ENCODE data around the gene PLCD4.
A peak's percentile ranks its signal among the peaks of the same experiment; 100 is the strongest.

The PLCD4 gene

DNA sequence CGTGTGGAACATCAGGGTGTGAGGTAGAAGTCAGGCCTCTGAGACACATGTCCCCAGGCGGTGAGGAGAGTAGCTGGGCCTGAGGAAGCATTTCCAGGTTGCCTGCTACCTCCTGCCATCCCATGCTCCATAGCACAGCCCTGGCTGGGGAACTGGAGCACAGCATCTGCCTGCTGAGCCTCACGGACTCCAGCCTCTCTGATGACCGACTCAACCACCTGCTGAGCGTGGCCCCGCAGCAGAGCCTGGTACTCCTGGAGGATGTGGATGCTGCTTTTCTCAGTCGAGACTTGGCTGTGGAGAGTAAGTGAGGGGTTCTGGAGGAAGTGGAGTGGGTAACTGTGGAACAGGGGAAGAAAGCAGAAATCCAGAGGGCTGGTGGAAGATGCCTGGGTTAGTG lies 54.7 kb downstream of the PLCD4 start:
- DNase-seq: no peak

DNA sequence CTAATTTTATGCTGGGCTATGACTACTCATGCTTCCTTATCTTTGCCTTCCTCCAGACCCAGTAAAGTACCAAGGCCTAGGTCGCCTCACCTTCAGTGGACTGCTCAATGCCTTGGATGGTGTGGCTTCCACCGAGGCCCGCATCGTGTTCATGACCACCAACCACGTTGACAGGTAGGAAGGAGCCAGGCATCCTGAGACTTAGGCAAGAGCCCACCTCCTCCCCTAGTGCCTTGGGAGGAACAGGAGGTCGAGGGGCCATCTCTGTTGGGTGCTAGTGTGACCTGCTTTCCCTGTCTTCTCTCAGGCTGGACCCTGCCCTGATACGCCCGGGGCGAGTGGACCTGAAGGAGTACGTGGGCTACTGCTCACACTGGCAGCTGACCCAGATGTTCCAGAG lies 55.1 kb downstream of the PLCD4 start:
- no peak for DNase-seq

DNA sequence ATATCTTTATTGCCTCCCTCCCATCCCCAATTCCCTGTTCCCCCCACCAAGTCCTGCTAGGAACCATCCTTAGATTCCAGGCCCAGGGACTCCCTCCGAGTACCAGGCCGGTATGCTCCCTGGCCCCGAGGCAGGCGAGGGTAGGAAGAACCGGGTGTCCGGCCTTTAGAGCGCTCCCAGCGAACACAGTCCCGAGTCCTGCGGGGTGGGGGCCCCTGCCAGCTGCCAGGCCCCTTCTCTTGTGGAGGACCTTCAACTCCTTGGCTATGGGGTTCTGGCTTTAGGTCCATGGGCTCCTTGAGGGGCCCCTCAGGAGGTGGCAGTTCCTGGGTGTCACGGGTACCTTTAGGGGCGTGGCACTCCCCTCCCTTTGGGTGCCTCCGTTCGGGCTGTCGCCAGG lies 56.2 kb downstream of the PLCD4 start:
- DNase-seq: no peak

DNA sequence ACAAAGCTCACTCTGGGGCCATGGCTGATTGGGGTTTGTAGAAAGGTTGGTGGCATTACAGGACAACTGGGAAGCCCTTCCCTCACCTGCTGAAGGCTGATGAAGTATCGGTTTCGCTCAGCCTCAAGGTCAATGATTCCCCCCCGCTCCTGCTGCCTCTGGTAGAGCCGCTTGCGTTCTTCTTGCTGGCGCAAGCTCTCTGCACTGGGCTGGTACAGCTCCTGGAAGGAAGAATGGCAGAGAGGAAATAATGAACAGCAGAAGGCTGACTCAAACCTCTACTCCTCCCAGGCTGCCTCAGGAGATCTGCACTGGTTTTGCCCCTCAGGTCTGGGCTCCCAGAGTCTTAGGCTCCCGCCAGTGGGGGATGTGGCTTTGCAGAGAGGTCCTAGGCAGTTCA lies 57.0 kb downstream of the PLCD4 start:
- no peak for DNase-seq

DNA sequence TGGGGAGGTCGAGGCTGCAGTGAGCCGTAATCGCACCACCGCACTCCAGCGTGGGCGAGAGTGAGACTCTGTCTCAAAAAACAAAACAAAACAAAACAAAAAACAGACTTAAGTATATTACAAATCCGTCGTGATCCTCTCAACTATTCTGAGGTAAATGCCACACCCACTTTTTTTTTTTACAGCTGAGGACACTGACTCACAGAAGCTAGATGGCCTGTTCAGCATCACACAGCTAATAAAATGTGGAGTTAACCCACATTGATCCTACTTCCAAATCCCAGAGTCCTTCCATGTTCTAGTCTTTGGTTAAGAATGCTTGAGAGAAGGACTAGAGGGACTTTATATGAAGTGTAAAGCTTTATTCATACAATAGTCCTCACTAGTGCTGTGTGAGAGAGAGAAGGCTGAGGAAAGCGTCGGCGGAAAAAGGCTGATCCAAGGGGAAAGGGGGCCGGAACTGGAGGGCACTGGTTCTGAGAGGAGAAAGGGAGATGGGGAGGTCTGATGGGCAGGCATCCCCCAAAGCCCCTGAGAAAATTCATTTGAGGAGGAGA lies 63.5 kb downstream of the PLCD4 start:
- DNase-seq: no peak

DNA sequence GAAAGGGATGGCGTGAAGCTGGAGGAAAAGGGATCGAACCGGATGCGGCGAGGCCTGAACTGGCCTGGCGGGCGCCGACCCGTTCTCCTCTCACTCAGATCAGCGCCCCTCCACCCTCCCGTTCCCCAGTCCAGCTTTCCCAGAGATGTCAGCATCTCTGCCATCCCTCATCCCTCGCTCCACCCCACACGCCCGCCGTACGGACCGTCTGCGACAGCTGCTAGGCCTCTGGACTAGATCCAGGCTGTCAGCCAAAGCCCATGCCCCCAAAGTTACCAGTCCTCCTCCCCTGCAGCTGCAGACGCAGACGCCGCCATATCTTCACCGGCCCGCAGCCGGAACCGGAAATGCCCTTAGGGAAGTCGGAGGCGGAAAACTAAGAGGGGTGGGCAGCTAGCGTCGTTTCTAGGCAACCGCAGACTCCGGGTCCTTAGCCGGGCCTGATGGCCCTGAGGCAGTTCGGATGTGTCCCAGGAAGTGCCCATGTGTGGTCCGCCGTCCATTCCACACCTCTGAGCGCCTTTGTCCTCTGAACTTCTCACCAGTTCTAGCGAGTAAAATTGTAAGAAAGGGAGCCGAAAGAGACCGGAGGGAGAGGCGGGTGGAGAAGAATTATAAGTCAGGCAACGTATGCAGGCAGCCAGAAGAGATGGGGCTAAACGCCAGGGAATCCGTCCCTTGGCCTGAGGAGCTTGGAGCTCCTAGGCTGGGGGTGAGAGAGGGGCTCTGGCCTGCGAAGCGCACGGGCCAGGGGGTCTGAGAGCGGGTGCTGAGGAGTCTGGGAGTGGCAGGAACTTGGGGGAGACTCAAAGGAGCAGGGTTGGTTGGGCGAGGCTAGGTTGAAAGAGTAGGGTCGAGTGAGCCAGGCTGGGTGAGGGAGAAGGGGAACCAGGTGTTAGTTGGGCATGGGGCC lies 64.2 kb downstream of the PLCD4 start, which contains the start of the genes RNF25 and STK36:
Gene RNF25 (minus strand): TSS at position 349 of the 913 bp plus-strand sequence. CDS start 32 bp downstream, at position 317.
Gene STK36 (plus strand): TSS at position 433 of the 913 bp plus-strand sequence. CDS start 744 bp downstream, outside the sequence.
- peak; percentile 42 to 95 (median 84) for DNase-seq

DNA sequence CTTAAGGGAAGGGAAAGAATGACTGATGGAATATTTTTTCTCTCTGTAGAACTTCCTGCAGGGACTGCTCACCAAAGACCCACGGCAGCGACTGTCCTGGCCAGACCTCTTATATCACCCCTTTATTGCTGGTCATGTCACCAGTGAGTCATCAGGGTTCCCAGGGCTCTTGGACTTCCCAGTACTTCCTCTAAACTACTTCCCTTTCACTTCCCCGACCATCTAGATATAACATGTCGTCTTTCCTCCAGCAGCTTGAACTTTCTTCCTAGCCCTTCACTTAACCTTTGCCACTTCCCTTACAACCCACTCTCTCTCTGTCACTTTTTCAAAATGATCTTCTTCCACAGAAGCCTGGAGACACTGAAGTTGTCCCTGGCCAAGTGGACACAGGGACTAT lies 71.4 kb downstream of the PLCD4 start:
- DNase-seq: no peak

DNA sequence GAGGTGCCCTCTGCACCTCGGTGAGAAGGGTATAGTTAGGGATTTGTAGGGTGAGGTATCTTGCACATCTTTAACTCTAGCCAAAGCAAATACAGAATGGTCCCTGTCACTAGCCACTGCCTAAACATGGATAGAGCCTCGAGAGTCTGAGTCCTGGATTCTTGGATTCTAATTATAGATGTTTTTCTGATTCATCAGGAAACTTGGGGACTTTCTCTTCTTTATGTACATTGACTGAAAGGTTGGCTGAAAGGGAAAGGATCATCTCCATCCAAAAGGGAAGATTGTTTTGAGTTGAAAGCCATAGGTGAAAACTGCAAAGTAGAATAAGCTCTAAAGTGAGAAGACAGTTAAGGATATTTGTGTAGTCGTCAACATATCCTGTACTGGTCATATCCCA lies 72.4 kb downstream of the PLCD4 start:
- DNase-seq: no peak
